Heart right ventricle (tissue), 16 donors: ENCODE measurements around the gene POGLUT2. TPM values are rescaled to one million over a fixed set of nuclear protein-coding genes. Genes with fewer than 3 reads are reported as not detected.

Experiments
- ATAC-seq, 8 donors: fragments of 200-7000 bp; cut with Tn5 transposase; one replicate each; pipeline ENCODE4 v1.9.1; 2020; ENCODE audit warnings: mild to moderate bottlenecking in 8 of 8, moderate library complexity in 8 of 8, moderate number of reproducible peaks in 1 of 8
- DNase-seq, 2 donors: peaks; one replicate each; pipeline ENCODE4 v3.0.0-alpha.2; 2020
- H3K27ac ChIP-seq, 10 donors: fragments of 200-600 bp; sonication (generic) in 2 of 10; one replicate each; pipeline versions ENCODE4 v1.5.0 to v1.8.0; 2020 to 2022; ENCODE audit warnings: mild to moderate bottlenecking in 3 of 10
- H3K27me3 ChIP-seq, 7 donors: fragments of 200-600 bp; one replicate each; pipeline ENCODE4 v1.8.0; 2021 to 2022; ENCODE audit warnings: mild to moderate bottlenecking in 2 of 7
- H3K36me3 ChIP-seq, 9 donors: fragments of 200-600 bp; sonication (generic) in 1 of 9; one replicate each; pipeline versions ENCODE4 v1.5.0 to v1.8.0; 2020 to 2022; ENCODE audit warnings: mild to moderate bottlenecking in 2 of 9
- H3K4me1 ChIP-seq, 9 donors: fragments of 200-600 bp; sonication (generic) in 1 of 9; one replicate each; pipeline versions ENCODE4 v1.5.0 to v1.8.0; 2020 to 2022; ENCODE audit warnings: mild to moderate bottlenecking in 4 of 9
- H3K4me3 ChIP-seq, 10 donors: fragments of 200-600 bp; sonication (generic) in 2 of 10; one replicate each; pipeline versions ENCODE4 v1.5.0 to v1.8.0; 2020 to 2022; ENCODE audit warnings: mild to moderate bottlenecking in 7 of 10, moderate library complexity in 2 of 10
- H3K9me3 ChIP-seq, 11 donors: fragments of 200-600 bp in 10 of 11; sonication (generic) in 2 of 11; one replicate each; pipeline versions ENCODE4 v1.5.0 to v1.8.0; 2013 to 2022; ENCODE audit warnings: mild to moderate bottlenecking in 2 of 11, control low read depth in 1 of 11, moderate library complexity in 1 of 11
- WGBS, 2 donors: extraction: QIAGEN DNeasy Blood & Tissue Kit; methylation state at CpG; one replicate each; pipeline ENCODE4 v1.1.7; 2013; ENCODE audit warnings: inconsistent platforms in 1 of 2; 5-methylcytosine and 5-hydroxymethylcytosine counted together
- intact Hi-C, 10 donors: fragments of 100-400 bp; cut with DNase I; formaldehyde crosslinking; loops; one replicate each; pipeline versions ENCODE4 v1.11.1 to v1.14.2; 2022
- polyA plus RNA-seq, 2 donors: library from polyadenylated mRNA; stranded (reverse); fragments of 200-250 nt; gene quantifications; one replicate each; pipeline ENCODE4 v1.2.3, GENCODE V29; 2013
- total RNA-seq, 10 donors: library from RNA; stranded (reverse); fragmentation: NEBNext Ultra II Directional in 3 of 10; extraction: Animal tissue kit (Norgen Biotek cat#: 25700) in 3 of 10; gene quantifications; one replicate each; pipeline versions ENCODE4 v1.2.1 to v1.2.4, GENCODE V29; 2021 to 2023
- TF ChIP-seq, protein P1 (sequence below), 9 donors: fragments of 200-600 bp; sonication (generic) in 2 of 9; IDR thresholded peaks; one replicate each; pipeline versions ENCODE4 v1.5.0 to v1.8.0; 2021 to 2022; ENCODE audit warnings: antibody characterized with exemption in 9 of 9, mild to moderate bottlenecking in 5 of 9, moderate library complexity in 1 of 9
- donor health status: Arrhythmogenic right ventricular cardiomyopathy.
- donor health status: ischemic (EF 13 %, LVEDD 7.1; RV severe dilation, severe dysfunction).
- donor health status: healthy with polysubstance abuse.
- donor health status: DM: no; HTN: yes; CAD: no.
- donor health status: DM: no; HTN: no; CAD: no.
- donor health status: ischemic (EF 25% LVEDD 6.9; RV normal size, moderate dysfunction).
- donor health status: ischemic (EF 25% LVEDD 5.7; RV mildly dilated, moderate dysfunction).
- donor health status: healthy.
- donor health status: DM: yes; HTN: yes; CAD: no.
- donor health status: Ischemic cardiomyopathy.
- donor health status: ischemic (EF 35%, LVEDD 5.7; RV mildly dilated, moderate dysfunction).
- donor health status: nonischemic (EF 11% LVEDD 7.7; RV severe dilation, severe dysfunction).
- donor health status: DM: yes; HTN: yes; CAD: no.
- donor health status: PGD.
- donor health status: ischemic (EF 29% LVEDD 5.4; RV normal size, mild dysfunction).
- donor health status: nonischemic (EF 23%, LVEDD 6.1; RV moderate dilation, normal function).

The POGLUT2 gene
- total and polyA plus RNA-seq, 12 donors: 1.9 to 5.4 (median 2.8) TPM

DNA sequence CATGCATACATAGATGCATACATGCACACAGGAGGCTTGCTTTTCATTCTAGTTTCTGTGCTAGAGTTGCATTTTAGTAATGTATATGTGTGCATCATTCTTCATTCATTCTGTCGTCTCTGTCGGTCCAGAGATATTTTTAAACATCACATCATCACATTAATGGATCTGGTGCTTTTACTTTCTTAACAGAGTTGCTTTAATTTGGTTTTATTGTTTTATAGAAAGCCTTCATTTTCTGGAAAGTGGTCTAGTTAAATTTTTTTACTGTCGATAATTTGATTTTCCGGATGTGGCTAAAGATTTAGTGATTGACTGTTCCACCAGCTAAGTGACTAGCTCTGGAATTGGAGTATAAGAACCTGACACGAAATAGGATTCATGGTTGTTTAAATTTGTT is 17.0 kb upstream of the POGLUT2 start:
- TF ChIP-seq, protein P1, sequence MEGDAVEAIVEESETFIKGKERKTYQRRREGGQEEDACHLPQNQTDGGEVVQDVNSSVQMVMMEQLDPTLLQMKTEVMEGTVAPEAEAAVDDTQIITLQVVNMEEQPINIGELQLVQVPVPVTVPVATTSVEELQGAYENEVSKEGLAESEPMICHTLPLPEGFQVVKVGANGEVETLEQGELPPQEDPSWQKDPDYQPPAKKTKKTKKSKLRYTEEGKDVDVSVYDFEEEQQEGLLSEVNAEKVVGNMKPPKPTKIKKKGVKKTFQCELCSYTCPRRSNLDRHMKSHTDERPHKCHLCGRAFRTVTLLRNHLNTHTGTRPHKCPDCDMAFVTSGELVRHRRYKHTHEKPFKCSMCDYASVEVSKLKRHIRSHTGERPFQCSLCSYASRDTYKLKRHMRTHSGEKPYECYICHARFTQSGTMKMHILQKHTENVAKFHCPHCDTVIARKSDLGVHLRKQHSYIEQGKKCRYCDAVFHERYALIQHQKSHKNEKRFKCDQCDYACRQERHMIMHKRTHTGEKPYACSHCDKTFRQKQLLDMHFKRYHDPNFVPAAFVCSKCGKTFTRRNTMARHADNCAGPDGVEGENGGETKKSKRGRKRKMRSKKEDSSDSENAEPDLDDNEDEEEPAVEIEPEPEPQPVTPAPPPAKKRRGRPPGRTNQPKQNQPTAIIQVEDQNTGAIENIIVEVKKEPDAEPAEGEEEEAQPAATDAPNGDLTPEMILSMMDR (IDR thresholded peaks at IDR 0.05): no peak
- ATAC-seq (no peak), DNase-seq (no peak)
- intact Hi-C loops: no loop called here
- no peaks in the 10 kb centered on the region for H3K27me3 ChIP-seq
- peaks cover 0 to 78% (median 11%) of the 10 kb centered on the region in 9 donors for H3K36me3 ChIP-seq
- H3K9me3 ChIP-seq: peaks cover 0 to 14% (median 4%) of the 10 kb centered on the region in 11 donors
- no peak overlapping the region for H3K27ac ChIP-seq
- 76 to 83% methylated on average over 5 of the region's 5 CpGs for WGBS, 2 donors
- H3K4me1 ChIP-seq: peaks cover 0 to 32% (median 11%) of the 10 kb centered on the region in 9 donors
- H3K4me3 ChIP-seq: no peak overlapping the region

DNA sequence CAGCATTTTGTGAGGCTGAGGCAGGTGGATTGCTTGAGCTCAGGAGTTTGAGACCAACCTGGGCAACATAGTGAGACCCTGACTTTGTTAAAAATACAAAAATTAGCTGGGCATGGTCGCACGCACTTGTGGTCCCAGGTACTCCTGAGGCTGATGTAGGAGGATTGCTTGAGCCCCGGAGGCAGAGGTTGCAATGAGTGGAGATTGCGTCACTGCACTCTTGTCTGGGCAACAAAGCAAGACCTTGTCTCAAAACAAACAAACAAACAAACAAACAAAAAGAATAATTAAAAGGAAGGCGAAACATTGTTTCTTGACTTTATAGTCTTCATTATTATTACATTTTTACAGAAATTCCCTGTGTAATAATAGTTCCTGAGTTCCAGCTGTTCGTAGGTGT is 16.0 kb upstream of the POGLUT2 start:
- H3K9me3 ChIP-seq: peaks cover 0 to 23% (median 4%) of the 10 kb centered on the region in 11 donors

DNA sequence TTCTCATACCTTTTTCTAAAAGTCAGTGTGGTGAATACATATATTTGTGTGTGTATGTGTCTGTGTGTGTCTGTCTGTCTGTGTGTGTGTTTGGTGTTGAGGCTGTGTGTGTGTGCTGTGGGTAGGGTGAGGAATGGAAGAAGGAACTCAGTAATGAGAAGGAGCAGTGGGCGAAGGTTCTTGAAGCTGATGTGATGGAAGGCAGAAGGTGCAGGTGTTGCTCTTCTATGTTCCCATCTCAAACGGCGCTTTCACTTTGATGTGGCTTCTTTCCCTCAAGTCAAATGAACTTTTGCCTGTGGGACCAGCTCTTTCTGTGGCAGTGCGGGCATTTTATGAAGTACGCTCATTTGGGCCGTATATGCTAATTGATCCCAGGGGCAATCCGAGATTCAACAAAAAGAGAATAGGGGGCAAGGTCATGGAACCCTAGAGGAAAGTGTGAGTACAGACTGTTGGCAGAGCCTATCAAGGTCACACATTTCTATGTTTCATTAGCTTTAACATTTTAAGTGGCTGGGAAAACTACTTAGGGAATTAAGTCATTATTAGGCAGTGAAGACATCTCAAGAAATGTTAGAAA is 15.3 kb upstream of the POGLUT2 start:
- WGBS, 2 donors: 86 to 87% methylated on average over 7 of the region's 7 CpGs
- DNase-seq: no peak

More for the DNA sequence above, 16.0 kb upstream of the POGLUT2 start:
- no peak for ATAC-seq
- Histone ChIP-seq H3K27ac (no peak overlapping the region), H3K4me1 (peaks cover 0 to 32% (median 11%) of the 10 kb centered on the region in 9 donors), H3K4me3 (no peak overlapping the region), H3K36me3 (peaks cover 0 to 78% (median 11%) of the 10 kb centered on the region in 9 donors), H3K27me3 (no peaks in the 10 kb centered on the region)
- intact Hi-C loops: no loop called here
- no peak for DNase-seq
- 84 to 88% methylated on average over 6 of the region's 6 CpGs for whole genome bisulfite sequencing, 2 donors
- TF ChIP-seq, protein P1 (IDR thresholded peaks at IDR 0.05): no peak

DNA sequence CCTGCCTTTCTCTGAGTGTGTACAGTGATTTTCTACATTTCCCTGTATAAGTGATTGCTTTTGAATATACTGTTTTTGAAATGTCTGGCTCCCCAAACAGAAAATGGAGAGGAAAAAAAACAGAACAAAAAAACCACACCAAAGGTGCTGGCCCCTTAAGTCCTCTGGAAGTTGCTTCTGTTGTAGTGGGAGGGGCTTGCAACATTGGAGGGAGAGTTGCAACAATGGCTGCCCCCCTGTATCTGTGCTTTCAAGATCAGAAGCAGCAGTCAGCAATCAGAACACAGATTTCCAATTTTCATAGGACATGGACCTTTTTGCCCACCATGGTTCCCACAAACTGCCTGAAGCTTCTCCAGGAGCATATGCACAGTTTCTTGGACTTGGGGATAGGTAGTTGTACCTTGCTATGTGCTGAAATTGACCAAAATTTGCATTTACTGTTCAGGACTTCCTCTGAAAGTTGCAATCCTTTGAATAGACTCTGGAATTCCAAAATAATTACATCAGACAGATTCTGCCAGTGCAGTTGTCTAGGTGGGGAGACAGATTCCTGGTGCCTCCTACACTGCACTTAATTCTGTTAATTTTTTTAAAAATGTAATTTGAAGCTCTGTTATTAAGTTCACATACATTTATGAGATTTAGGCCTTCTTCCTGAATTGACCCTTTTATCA is 14.0 kb upstream of the POGLUT2 start:
- ATAC-seq (no peak), DNase-seq (no peak)
- H3K9me3 ChIP-seq: peaks cover 0 to 24% (median 4%) of the 10 kb centered on the region in 11 donors
- peaks cover 0 to 78% (median 11%) of the 10 kb centered on the region in 9 donors for H3K36me3 ChIP-seq
- no peak overlapping the region for H3K4me3 ChIP-seq
- TF ChIP-seq, protein P1 (IDR thresholded peaks at IDR 0.05): no peak
- H3K27me3 ChIP-seq: no peaks in the 10 kb centered on the region
- intact Hi-C loops: no loop called here
- no peak overlapping the region for H3K27ac ChIP-seq
- peaks cover 0 to 32% (median 19%) of the 10 kb centered on the region in 9 donors for H3K4me1 ChIP-seq

More for the DNA sequence above, 15.3 kb upstream of the POGLUT2 start:
- Histone ChIP-seq H3K4me1 (peaks cover 0 to 32% (median 11%) of the 10 kb centered on the region in 9 donors), H3K36me3 (peaks cover 0 to 78% (median 11%) of the 10 kb centered on the region in 9 donors), H3K27ac (no peak overlapping the region), H3K27me3 (no peaks in the 10 kb centered on the region), H3K9me3 (peaks cover 0 to 24% (median 4%) of the 10 kb centered on the region in 11 donors), H3K4me3 (no peak overlapping the region)
- intact Hi-C loops: no loop called here
- no peak for ATAC-seq
- TF ChIP-seq, protein P1 (IDR thresholded peaks at IDR 0.05): no peak
